Panc1 (cell line): Measurements from ENCODE around the gene FRMD4A. TPM values are rescaled to one million over a fixed set of nuclear protein-coding genes. Genes with fewer than 3 reads are reported as not detected.
A peak's percentile ranks its signal among the peaks of the same experiment; 100 is the strongest.

Experiments
- ATAC-seq: fragments of 200-7000 bp; cut with Tn5 transposase; 2 replicates; pipeline ENCODE4 v1.9.1; 2020; ENCODE audit warnings: mild to moderate bottlenecking, moderate library complexity
- BruUV-seq: library from RNA; stranded (reverse); fragments of 400-500 nt; replicated peaks from 2 replicates; lab custom pipeline; 2021; lab: Mats Ljungman, UMichigan
- CTCF ChIA-PET: fragments of 300-600 bp; sonication (Branson Sonifier 250); formaldehyde crosslinking; loops from one replicate; lab custom pipeline; 2022; ENCODE audit warnings: antibody characterized with exemption; lab: Charles Lee
- POLR2A ChIA-PET: fragments of 300-600 bp; sonication (Branson Sonifier 250); formaldehyde crosslinking; loops from one replicate; lab custom pipeline; 2022; ENCODE audit warnings: antibody characterized with exemption; lab: Charles Lee
- DNase-seq: peaks from one replicate; pipeline ENCODE4 v3.0.0-alpha.2; 2010; ENCODE audit warnings: low read depth, low spot score
- H3K27ac ChIP-seq: 2 replicates; pipeline ENCODE4 v1.5.1; 2011; ENCODE audit warnings: mild to moderate bottlenecking, low read length, inconsistent platforms
- H3K27me3 ChIP-seq: fragments of 200-500 bp; sonication (Bioruptor generic); 2 replicates; pipeline ENCODE4 v1.6.0; 2014; ENCODE audit warnings: low read length, inconsistent platforms; ENCODE audit not compliant: control insufficient read depth, insufficient read depth
- H3K36me3 ChIP-seq: fragments of 200-500 bp; sonication (Bioruptor generic); 2 replicates; pipeline ENCODE4 v1.5.1; 2014; ENCODE audit warnings: inconsistent platforms, mild to moderate bottlenecking, low read length, moderate library complexity; ENCODE audit not compliant: control insufficient read depth, insufficient read depth
- H3K4me1 ChIP-seq: 2 replicates; pipeline ENCODE4 v1.5.1; 2011; ENCODE audit warnings: inconsistent platforms, mild to moderate bottlenecking, low read length, moderate library complexity; ENCODE audit not compliant: control insufficient read depth, insufficient read depth
- H3K4me3 ChIP-seq, 2 experiments: 2 replicates each; pipeline ENCODE4 v1.5.1; 2011 to 2012; ENCODE audit warnings: low read depth in 2 of 2, low read length in 2 of 2, mild to moderate bottlenecking in 2 of 2, inconsistent platforms in 1 of 2, moderate library complexity in 1 of 2
- H3K9me3 ChIP-seq: fragments of 200-500 bp; sonication (Bioruptor generic); 2 replicates; pipeline ENCODE4 v1.5.1; 2014; ENCODE audit warnings: low read depth, mild to moderate bottlenecking, inconsistent platforms, low read length, moderate library complexity; ENCODE audit not compliant: control insufficient read depth, insufficient read depth
- POLR2AphosphoS5 ChIP-seq: IDR thresholded peaks from 2 replicates; pipeline ENCODE4 v1.6.1; 2012; ENCODE audit warnings: mild to moderate bottlenecking, low read depth, low read length, moderate library complexity
- SIN3A ChIP-seq: IDR thresholded peaks from 2 replicates; pipeline ENCODE4 v1.6.1; 2012; ENCODE audit warnings: low read depth, mild to moderate bottlenecking, low read length, moderate library complexity, borderline replicate concordance; ENCODE audit not compliant: insufficient read depth
- TCF7L2 ChIP-seq: IDR thresholded peaks from 2 replicates; pipeline ENCODE4 v1.6.1; 2011; ENCODE audit warnings: mild to moderate bottlenecking, low read depth, low read length, inconsistent platforms
- in situ Hi-C: cut with HindIII; loops from 2 replicates; pipeline ENCODE4 v1.10.0; 2016; ENCODE audit warnings: low sequenced_read_pairs, low pct_unique_long_range_greater_than_20kb
- intact Hi-C: fragments of 100-400 bp; cut with micrococcal nuclease; formaldehyde crosslinking; loops from one replicate; pipeline ENCODE4 v1.10.0; 2022; ENCODE audit not compliant: unreplicated experiment
- total RNA-seq: library from RNA; stranded (reverse); gene quantifications from one replicate; pipeline ENCODE4 v1.2.1, GENCODE V29; 2021; ENCODE audit not compliant: unreplicated experiment
- TF ChIP-seq, protein P1 (sequence below): fragments of 450-650 bp; IDR thresholded peaks from 2 replicates; pipeline ENCODE4 v1.5.1; 2017; ENCODE audit warnings: mild to moderate bottlenecking
- TF ChIP-seq, protein P2 (sequence below), 2 experiments: IDR thresholded peaks; 2 replicates each; pipeline ENCODE4 v1.6.1; 2011 to 2012; ENCODE audit warnings: low read depth in 2 of 2, control low read depth in 1 of 2, low read length in 1 of 2, mild to moderate bottlenecking in 1 of 2, moderate library complexity in 1 of 2; ENCODE audit not compliant: insufficient read depth in 1 of 2

Gene FRMD4A
- total RNA-seq, 1 experiment from 2014 or later = 7.1 TPM

DNA sequence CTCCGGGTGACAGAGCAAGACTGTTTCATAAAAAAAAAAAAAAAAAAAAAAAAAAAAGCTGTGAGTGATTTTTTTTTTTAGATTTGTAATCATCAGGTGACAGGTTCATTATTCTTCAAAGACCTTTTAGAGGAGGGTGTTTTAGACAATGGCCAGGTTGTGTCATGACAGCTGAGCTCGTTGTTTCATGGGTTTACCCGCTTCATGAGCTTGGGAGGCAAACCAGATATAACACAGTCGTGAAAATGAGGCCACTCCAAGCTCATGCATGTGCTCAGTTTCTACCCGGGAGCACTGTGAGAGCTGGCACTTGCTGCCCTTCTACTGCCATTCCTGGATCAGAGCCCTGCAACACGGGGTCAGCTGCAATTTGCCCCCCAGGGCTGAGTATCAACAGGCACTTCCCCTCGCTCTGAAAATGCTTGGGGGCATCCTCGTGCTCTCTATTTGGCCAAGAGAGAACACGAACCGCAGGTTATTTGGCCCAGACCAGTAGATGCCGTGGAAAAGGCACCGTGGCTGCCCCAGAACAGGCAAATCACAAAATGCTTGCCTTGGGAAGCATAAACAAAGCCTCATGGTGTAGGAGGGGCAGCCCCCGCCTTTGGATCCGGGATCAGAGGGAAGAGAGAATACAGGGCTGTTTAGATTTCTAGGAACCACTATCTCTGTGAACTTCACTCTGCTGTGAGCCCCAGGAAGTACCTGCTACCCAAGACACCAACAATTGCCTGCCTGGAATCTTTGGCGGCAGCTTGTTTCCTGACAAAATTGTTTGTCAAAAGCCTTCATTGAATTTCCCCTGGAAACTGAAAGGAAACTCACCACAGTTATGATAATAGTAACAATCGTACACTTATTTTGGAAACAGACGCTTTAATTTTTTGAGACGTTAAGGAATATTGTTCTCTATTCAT is 371.0 kb downstream of the FRMD4A start:
- no peaks in the 10 kb centered on the region for H3K27me3 ChIP-seq
- in situ Hi-C loops = no loop called here
- H3K4me3 ChIP-seq = peak overlapping the region in 1 of 2 experiments; percentile 29; a peak in 1 of 4 replicates
- TF ChIP-seq POLR2AphosphoS5 (no peak), SIN3A (no peak), TCF7L2 (no peak)
- TF ChIP-seq, protein P1, sequence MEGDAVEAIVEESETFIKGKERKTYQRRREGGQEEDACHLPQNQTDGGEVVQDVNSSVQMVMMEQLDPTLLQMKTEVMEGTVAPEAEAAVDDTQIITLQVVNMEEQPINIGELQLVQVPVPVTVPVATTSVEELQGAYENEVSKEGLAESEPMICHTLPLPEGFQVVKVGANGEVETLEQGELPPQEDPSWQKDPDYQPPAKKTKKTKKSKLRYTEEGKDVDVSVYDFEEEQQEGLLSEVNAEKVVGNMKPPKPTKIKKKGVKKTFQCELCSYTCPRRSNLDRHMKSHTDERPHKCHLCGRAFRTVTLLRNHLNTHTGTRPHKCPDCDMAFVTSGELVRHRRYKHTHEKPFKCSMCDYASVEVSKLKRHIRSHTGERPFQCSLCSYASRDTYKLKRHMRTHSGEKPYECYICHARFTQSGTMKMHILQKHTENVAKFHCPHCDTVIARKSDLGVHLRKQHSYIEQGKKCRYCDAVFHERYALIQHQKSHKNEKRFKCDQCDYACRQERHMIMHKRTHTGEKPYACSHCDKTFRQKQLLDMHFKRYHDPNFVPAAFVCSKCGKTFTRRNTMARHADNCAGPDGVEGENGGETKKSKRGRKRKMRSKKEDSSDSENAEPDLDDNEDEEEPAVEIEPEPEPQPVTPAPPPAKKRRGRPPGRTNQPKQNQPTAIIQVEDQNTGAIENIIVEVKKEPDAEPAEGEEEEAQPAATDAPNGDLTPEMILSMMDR = no peak
- TF ChIP-seq, protein P2, sequence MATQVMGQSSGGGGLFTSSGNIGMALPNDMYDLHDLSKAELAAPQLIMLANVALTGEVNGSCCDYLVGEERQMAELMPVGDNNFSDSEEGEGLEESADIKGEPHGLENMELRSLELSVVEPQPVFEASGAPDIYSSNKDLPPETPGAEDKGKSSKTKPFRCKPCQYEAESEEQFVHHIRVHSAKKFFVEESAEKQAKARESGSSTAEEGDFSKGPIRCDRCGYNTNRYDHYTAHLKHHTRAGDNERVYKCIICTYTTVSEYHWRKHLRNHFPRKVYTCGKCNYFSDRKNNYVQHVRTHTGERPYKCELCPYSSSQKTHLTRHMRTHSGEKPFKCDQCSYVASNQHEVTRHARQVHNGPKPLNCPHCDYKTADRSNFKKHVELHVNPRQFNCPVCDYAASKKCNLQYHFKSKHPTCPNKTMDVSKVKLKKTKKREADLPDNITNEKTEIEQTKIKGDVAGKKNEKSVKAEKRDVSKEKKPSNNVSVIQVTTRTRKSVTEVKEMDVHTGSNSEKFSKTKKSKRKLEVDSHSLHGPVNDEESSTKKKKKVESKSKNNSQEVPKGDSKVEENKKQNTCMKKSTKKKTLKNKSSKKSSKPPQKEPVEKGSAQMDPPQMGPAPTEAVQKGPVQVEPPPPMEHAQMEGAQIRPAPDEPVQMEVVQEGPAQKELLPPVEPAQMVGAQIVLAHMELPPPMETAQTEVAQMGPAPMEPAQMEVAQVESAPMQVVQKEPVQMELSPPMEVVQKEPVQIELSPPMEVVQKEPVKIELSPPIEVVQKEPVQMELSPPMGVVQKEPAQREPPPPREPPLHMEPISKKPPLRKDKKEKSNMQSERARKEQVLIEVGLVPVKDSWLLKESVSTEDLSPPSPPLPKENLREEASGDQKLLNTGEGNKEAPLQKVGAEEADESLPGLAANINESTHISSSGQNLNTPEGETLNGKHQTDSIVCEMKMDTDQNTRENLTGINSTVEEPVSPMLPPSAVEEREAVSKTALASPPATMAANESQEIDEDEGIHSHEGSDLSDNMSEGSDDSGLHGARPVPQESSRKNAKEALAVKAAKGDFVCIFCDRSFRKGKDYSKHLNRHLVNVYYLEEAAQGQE (IDR thresholded peaks at IDR 0.05; ENCODE audit: insufficient read depth in 1 of 2, low read depth in 2 of 2, low read length in 1 of 2) = no peak
- intact Hi-C loops = no loop called here
- H3K4me1 ChIP-seq = no peaks in the 10 kb centered on the region; the same call in 1 of the 2 replicates
- DNase-seq (no peak), ATAC-seq (no peak)
- BruUV-seq = no TSS peak
- POLR2A ChIA-PET = no interaction called here
- H3K36me3 ChIP-seq = no peaks in the 10 kb centered on the region
- H3K27ac ChIP-seq = no peak overlapping the region
- no peaks in the 10 kb centered on the region for H3K9me3 ChIP-seq
- CTCF ChIA-PET = no interaction called here

DNA sequence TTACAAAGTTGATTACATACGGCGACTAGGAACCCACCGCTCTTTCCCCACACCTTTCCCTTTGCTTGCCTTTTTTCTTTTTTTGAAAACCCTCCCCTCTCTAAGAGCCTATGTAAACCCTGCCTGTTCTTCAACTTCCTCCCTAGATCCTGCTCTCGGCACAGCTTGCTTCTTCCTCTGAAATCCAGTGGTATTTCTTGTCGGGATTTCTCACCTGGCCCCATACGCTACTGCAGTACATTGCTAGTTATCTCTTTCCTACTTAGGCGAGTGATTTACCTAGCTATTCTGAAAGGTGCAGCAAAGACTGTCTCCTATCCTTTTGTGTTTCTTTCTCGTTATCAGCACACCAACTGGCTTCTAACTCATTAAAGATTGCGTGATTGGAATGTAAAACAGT is 372.9 kb downstream of the FRMD4A start:
- Histone ChIP-seq H3K36me3 (no peaks in the 10 kb centered on the region), H3K27me3 (no peaks in the 10 kb centered on the region), H3K4me1 (no peaks in the 10 kb centered on the region; the same call in 1 of the 2 replicates), H3K9me3 (no peaks in the 10 kb centered on the region), H3K27ac (no peak overlapping the region), H3K4me3 (no peak overlapping the region)
- intact Hi-C loops = no loop called here
- in situ Hi-C loops = no loop called here
- POLR2A ChIA-PET = no interaction called here
- ATAC-seq (no peak), DNase-seq (no peak)
- BruUV-seq = no TSS peak
- no peak for TF ChIP-seq TCF7L2
- TF ChIP-seq, protein P1 = no peak
- no peak for TF ChIP-seq SIN3A
- TF ChIP-seq POLR2AphosphoS5 = no peak
- TF ChIP-seq, protein P2 (IDR thresholded peaks at IDR 0.05; ENCODE audit: insufficient read depth in 1 of 2, low read depth in 2 of 2, low read length in 1 of 2) = no peak
- CTCF ChIA-PET = no interaction called here
